Measurements from ENCODE around the gene SLC27A1. TPM values are rescaled to one million over a fixed set of nuclear protein-coding genes. Genes with fewer than 3 reads are reported as not detected.

Gene SLC27A1
- total and polyA plus RNA-seq, 2 experiments from 2014 or later = 3.5 to 11.6 TPM

DNA sequence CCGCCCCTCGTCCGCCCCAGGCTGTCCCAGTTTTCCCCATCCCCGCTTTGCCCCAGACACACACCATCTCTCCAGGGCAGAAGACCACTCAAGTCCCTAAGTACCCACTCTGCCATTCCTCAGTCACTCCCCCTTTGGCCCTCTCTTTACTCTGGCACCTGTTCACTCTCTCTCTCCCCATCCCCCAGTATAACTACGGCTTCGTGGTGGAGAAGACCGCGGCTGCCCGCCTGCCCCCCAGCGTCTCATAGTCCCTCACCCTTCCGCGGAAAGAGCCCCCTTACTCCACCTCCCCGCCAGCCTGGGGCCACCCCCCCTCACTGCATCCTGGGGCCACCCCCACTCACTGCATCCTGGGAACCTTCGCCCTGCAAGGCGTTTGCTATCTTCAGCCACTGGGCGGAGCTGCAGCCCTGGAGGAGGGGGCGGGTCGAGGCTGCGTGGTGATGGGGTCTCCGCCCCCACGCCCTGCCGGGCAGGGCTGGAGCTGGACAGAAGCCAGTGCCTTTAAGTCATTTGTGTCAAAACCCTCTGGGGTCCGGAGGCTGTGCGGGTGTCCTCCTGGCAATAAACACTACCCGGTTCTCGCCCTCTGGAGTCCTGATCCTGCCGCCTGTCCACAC lies 45.5 kb upstream of the SLC27A1 start:
- Histone ChIP-seq H3K4me1 (ENCODE audit: insufficient read depth) (peaks cover 14% of the 10 kb centered on the region; the same call in 1 of the 2 replicates), H3K79me2 (replicated peaks; ENCODE audit: insufficient read depth) (no peaks in the 10 kb centered on the region), H3K36me3 (ENCODE audit: insufficient read depth) (no peaks in the 10 kb centered on the region), H2AFZ (peak overlapping the region; percentile 72; the same call in 1 of the 2 replicates), H3K27me3 (ENCODE audit: insufficient read depth) (no peaks in the 10 kb centered on the region), H4K20me1 (replicated peaks; ENCODE audit: insufficient read depth) (no peaks in the 10 kb centered on the region), H3K4me3 (peak overlapping the region; percentile 67), H3K4me2 (peak overlapping the region; percentile 85), H3F3A (replicated peaks; ENCODE audit: low read depth) (0 out of 2 replicates have a peak, but pooled peaks cover 4% of the 10 kb centered on the region), H3K9me2 (ENCODE audit: insufficient read depth) (no peaks in the 10 kb centered on the region), H3K27ac (ENCODE audit: low read depth) (no peak overlapping the region)
- Mint-ChIP-seq H3K27ac (peak overlapping the region; percentile 60; the same call in 1 of the 2 replicates), H3K4me1 (peaks cover 13% of the 10 kb centered on the region), H3K4me3 (peak overlapping the region; percentile 73), H3K9me3 (no peaks in the 10 kb centered on the region), H3K27me3 (ENCODE audit: insufficient read depth, low read depth, poor library complexity) (peaks cover 5% of the 10 kb centered on the region), H3K36me3 (ENCODE audit: low read depth) (no peaks in the 10 kb centered on the region; the same call in 1 of the 3 replicates)
- DNase-seq (ENCODE audit: low spot score) (peak; percentile 94), ATAC-seq (peak; percentile 90)
- TF ChIP-seq JUNB (IDR thresholded peaks at IDR 0.05; ENCODE audit: unreplicated experiment) (no peak), ZNF114 (CRISPR knock-in tag; IDR thresholded peaks at IDR 0.05) (no peak), NANOG (IDR thresholded peaks at IDR 0.05; ENCODE audit: borderline replicate concordance) (no peak), ZNF331 (CRISPR knock-in tag; IDR thresholded peaks at IDR 0.05; ENCODE audit: low read depth) (no peak), CREB1 (CRISPR knock-in tag; IDR thresholded peaks at IDR 0.05; ENCODE audit: low read depth) (peak; percentile 60), EZH2phosphoT487 (IDR thresholded peaks at IDR 0.05; ENCODE audit: unreplicated experiment) (no peak), STAT1 (IDR thresholded peaks at IDR 0.05; ENCODE audit: unreplicated experiment) (no peak), EZH2 (IDR thresholded peaks at IDR 0.05; ENCODE audit: low read depth, unreplicated experiment) (no peak), POLR2AphosphoS5 (IDR thresholded peaks at IDR 0.05; ENCODE audit: low read depth) (peak; percentile 35; the same call in 1 of the 2 replicates)
- TF ChIP-seq, protein P1, sequence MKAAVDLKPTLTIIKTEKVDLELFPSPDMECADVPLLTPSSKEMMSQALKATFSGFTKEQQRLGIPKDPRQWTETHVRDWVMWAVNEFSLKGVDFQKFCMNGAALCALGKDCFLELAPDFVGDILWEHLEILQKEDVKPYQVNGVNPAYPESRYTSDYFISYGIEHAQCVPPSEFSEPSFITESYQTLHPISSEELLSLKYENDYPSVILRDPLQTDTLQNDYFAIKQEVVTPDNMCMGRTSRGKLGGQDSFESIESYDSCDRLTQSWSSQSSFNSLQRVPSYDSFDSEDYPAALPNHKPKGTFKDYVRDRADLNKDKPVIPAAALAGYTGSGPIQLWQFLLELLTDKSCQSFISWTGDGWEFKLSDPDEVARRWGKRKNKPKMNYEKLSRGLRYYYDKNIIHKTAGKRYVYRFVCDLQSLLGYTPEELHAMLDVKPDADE (IDR thresholded peaks at IDR 0.05) = no peak
- TF ChIP-seq, protein P2, sequence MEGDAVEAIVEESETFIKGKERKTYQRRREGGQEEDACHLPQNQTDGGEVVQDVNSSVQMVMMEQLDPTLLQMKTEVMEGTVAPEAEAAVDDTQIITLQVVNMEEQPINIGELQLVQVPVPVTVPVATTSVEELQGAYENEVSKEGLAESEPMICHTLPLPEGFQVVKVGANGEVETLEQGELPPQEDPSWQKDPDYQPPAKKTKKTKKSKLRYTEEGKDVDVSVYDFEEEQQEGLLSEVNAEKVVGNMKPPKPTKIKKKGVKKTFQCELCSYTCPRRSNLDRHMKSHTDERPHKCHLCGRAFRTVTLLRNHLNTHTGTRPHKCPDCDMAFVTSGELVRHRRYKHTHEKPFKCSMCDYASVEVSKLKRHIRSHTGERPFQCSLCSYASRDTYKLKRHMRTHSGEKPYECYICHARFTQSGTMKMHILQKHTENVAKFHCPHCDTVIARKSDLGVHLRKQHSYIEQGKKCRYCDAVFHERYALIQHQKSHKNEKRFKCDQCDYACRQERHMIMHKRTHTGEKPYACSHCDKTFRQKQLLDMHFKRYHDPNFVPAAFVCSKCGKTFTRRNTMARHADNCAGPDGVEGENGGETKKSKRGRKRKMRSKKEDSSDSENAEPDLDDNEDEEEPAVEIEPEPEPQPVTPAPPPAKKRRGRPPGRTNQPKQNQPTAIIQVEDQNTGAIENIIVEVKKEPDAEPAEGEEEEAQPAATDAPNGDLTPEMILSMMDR (conservative IDR thresholded peaks at IDR 0.05; ENCODE audit: low read depth in 2 of 2) = peak; percentile 73 to 87
- TF ChIP-seq, protein P3, sequence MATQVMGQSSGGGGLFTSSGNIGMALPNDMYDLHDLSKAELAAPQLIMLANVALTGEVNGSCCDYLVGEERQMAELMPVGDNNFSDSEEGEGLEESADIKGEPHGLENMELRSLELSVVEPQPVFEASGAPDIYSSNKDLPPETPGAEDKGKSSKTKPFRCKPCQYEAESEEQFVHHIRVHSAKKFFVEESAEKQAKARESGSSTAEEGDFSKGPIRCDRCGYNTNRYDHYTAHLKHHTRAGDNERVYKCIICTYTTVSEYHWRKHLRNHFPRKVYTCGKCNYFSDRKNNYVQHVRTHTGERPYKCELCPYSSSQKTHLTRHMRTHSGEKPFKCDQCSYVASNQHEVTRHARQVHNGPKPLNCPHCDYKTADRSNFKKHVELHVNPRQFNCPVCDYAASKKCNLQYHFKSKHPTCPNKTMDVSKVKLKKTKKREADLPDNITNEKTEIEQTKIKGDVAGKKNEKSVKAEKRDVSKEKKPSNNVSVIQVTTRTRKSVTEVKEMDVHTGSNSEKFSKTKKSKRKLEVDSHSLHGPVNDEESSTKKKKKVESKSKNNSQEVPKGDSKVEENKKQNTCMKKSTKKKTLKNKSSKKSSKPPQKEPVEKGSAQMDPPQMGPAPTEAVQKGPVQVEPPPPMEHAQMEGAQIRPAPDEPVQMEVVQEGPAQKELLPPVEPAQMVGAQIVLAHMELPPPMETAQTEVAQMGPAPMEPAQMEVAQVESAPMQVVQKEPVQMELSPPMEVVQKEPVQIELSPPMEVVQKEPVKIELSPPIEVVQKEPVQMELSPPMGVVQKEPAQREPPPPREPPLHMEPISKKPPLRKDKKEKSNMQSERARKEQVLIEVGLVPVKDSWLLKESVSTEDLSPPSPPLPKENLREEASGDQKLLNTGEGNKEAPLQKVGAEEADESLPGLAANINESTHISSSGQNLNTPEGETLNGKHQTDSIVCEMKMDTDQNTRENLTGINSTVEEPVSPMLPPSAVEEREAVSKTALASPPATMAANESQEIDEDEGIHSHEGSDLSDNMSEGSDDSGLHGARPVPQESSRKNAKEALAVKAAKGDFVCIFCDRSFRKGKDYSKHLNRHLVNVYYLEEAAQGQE (IDR thresholded peaks at IDR 0.05; ENCODE audit: unreplicated experiment) = no peak
- TF ChIP-seq, protein P4, sequence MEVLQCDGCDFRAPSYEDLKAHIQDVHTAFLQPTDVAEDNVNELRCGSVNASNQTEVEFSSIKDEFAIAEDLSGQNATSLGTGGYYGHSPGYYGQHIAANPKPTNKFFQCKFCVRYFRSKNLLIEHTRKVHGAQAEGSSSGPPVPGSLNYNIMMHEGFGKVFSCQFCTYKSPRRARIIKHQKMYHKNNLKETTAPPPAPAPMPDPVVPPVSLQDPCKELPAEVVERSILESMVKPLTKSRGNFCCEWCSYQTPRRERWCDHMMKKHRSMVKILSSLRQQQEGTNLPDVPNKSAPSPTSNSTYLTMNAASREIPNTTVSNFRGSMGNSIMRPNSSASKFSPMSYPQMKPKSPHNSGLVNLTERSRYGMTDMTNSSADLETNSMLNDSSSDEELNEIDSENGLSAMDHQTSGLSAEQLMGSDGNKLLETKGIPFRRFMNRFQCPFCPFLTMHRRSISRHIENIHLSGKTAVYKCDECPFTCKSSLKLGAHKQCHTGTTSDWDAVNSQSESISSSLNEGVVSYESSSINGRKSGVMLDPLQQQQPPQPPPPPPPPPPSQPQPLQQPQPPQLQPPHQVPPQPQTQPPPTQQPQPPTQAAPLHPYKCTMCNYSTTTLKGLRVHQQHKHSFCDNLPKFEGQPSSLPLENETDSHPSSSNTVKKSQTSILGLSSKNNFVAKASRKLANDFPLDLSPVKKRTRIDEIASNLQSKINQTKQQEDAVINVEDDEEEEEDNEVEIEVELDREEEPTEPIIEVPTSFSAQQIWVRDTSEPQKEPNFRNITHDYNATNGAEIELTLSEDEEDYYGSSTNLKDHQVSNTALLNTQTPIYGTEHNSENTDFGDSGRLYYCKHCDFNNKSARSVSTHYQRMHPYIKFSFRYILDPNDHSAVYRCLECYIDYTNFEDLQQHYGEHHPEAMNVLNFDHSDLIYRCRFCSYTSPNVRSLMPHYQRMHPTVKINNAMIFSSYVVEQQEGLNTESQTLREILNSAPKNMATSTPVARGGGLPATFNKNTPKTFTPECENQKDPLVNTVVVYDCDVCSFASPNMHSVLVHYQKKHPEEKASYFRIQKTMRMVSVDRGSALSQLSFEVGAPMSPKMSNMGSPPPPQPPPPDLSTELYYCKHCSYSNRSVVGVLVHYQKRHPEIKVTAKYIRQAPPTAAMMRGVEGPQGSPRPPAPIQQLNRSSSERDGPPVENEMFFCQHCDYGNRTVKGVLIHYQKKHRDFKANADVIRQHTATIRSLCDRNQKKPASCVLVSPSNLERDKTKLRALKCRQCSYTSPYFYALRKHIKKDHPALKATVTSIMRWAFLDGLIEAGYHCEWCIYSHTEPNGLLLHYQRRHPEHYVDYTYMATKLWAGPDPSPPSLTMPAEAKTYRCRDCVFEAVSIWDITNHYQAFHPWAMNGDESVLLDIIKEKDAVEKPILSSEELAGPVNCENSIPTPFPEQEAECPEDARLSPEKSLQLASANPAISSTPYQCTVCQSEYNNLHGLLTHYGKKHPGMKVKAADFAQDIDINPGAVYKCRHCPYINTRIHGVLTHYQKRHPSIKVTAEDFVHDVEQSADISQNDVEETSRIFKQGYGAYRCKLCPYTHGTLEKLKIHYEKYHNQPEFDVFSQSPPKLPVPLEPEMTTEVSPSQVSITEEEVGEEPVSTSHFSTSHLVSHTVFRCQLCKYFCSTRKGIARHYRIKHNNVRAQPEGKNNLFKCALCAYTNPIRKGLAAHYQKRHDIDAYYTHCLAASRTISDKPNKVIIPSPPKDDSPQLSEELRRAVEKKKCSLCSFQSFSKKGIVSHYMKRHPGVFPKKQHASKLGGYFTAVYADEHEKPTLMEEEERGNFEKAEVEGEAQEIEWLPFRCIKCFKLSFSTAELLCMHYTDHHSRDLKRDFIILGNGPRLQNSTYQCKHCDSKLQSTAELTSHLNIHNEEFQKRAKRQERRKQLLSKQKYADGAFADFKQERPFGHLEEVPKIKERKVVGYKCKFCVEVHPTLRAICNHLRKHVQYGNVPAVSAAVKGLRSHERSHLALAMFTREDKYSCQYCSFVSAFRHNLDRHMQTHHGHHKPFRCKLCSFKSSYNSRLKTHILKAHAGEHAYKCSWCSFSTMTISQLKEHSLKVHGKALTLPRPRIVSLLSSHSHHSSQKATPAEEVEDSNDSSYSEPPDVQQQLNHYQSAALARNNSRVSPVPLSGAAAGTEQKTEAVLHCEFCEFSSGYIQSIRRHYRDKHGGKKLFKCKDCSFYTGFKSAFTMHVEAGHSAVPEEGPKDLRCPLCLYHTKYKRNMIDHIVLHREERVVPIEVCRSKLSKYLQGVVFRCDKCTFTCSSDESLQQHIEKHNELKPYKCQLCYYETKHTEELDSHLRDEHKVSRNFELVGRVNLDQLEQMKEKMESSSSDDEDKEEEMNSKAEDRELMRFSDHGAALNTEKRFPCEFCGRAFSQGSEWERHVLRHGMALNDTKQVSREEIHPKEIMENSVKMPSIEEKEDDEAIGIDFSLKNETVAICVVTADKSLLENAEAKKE (CRISPR knock-in tag; IDR thresholded peaks at IDR 0.05) = no peak
